ENCODE results near the gene WWTR1. TPM values are rescaled to one million over a fixed set of nuclear protein-coding genes. Genes with fewer than 3 reads are reported as not detected.

Gene WWTR1
- total and polyA plus RNA-seq, 2 experiments from 2014 or later = 25.1 to 26.2 TPM

GRCh38 chr3:149481056-149481455 is 176.8 kb downstream of the WWTR1 start:
- Histone ChIP-seq H3K9me2 (ENCODE audit: insufficient read depth) (no peaks in the 10 kb centered on the region), H3F3A (replicated peaks; ENCODE audit: low read depth) (no peaks in the 10 kb centered on the region), H3K4me3 (no peak overlapping the region), H3K27ac (ENCODE audit: low read depth) (no peak overlapping the region), H4K20me1 (replicated peaks; ENCODE audit: insufficient read depth) (no peaks in the 10 kb centered on the region), H2AFZ (no peak overlapping the region), H3K27me3 (ENCODE audit: insufficient read depth) (no peaks in the 10 kb centered on the region), H3K4me1 (ENCODE audit: insufficient read depth) (peaks cover 3% of the 10 kb centered on the region; the same call in 1 of the 2 replicates), H3K36me3 (ENCODE audit: insufficient read depth) (no peaks in the 10 kb centered on the region), H3K79me2 (replicated peaks; ENCODE audit: insufficient read depth) (no peaks in the 10 kb centered on the region), H3K4me2 (no peak overlapping the region)
- ATAC-seq (no peak), DNase-seq (ENCODE audit: low spot score) (no peak)
- H3K4me1 Mint-ChIP-seq = peaks cover 4% of the 10 kb centered on the region
- TF ChIP-seq ZNF462 (CRISPR knock-in tag; IDR thresholded peaks at IDR 0.05) = no peak
- no peak for TF ChIP-seq POLR2AphosphoS5 (IDR thresholded peaks at IDR 0.05; ENCODE audit: low read depth)
- TF ChIP-seq CREB1 (CRISPR knock-in tag; IDR thresholded peaks at IDR 0.05; ENCODE audit: low read depth) = no peak
- TF ChIP-seq NANOG (IDR thresholded peaks at IDR 0.05; ENCODE audit: borderline replicate concordance) = no peak
- TF ChIP-seq CTCF (conservative IDR thresholded peaks at IDR 0.05; ENCODE audit: low read depth in 2 of 2) = no peak
- TF ChIP-seq REST (IDR thresholded peaks at IDR 0.05; ENCODE audit: unreplicated experiment) = no peak
- TF ChIP-seq EZH2phosphoT487 (IDR thresholded peaks at IDR 0.05; ENCODE audit: unreplicated experiment) = no peak
- no peak for TF ChIP-seq STAT1 (IDR thresholded peaks at IDR 0.05; ENCODE audit: unreplicated experiment)
- no peak for TF ChIP-seq EZH2 (IDR thresholded peaks at IDR 0.05; ENCODE audit: low read depth, unreplicated experiment)
- TF ChIP-seq ZNF331 (CRISPR knock-in tag; IDR thresholded peaks at IDR 0.05; ENCODE audit: low read depth) = no peak
- H3K36me3 Mint-ChIP-seq (ENCODE audit: low read depth) = no peaks in the 10 kb centered on the region
- no peak overlapping the region for H3K4me3 Mint-ChIP-seq
- H3K27me3 Mint-ChIP-seq (ENCODE audit: insufficient read depth, low read depth, poor library complexity) = peaks cover 4% of the 10 kb centered on the region
- no peak overlapping the region for H3K27ac Mint-ChIP-seq
- no peaks in the 10 kb centered on the region for H3K9me3 Mint-ChIP-seq

Data from GM23338 (cell line).